Spleen (tissue), 11 donors: ENCODE data around the gene ARHGAP10. TPM values are rescaled to one million over a fixed set of nuclear protein-coding genes. Genes with fewer than 3 reads are reported as not detected.

Source experiments
- DNase-seq: peaks from one replicate; pipeline ENCODE4 v3.0.0-alpha.2; 2020
- H3K27ac ChIP-seq, 8 donors: fragments of 200-600 bp; sonication (generic) in 7 of 8; 1 replicate in 4 of 8; 2 replicates in 4 of 8; pipeline versions ENCODE4 v1.5.0 to v1.8.0; 2016 to 2021; ENCODE audit warnings: inconsistent platforms in 4 of 8, mild to moderate bottlenecking in 4 of 8, moderate library complexity in 1 of 8
- H3K27me3 ChIP-seq, 7 donors: fragments of 200-600 bp; sonication (generic) in 6 of 7; replicated peaks in 1 of 7; 1 replicate in 4 of 7; 2 replicates in 3 of 7; pipeline versions ENCODE4 v1.5.0 to v1.8.0; 2016 to 2021; ENCODE audit warnings: inconsistent platforms in 3 of 7, mild to moderate bottlenecking in 1 of 7
- H3K36me3 ChIP-seq, 6 donors: fragments of 200-600 bp; sonication (generic) in 5 of 6; 1 replicate in 4 of 6; 2 replicates in 2 of 6; pipeline versions ENCODE4 v1.5.0 to v1.8.0; 2016 to 2021; ENCODE audit warnings: inconsistent platforms in 2 of 6
- H3K4me1 ChIP-seq, 6 donors: fragments of 200-600 bp; sonication (generic) in 5 of 6; 1 replicate in 3 of 6; 2 replicates in 3 of 6; pipeline versions ENCODE4 v1.5.0 to v1.8.0; 2016 to 2021; ENCODE audit warnings: inconsistent platforms in 3 of 6
- H3K4me3 ChIP-seq, 8 donors: fragments of 200-600 bp; sonication (generic) in 7 of 8; 1 replicate in 4 of 8; 2 replicates in 4 of 8; pipeline versions ENCODE4 v1.5.0 to v1.8.0; 2016 to 2021; ENCODE audit warnings: inconsistent platforms in 4 of 8, mild to moderate bottlenecking in 4 of 8, moderate library complexity in 2 of 8
- H3K9me3 ChIP-seq, 8 donors: fragments of 200-600 bp; sonication (generic) in 7 of 8; 1 replicate in 4 of 8; 2 replicates in 4 of 8; pipeline versions ENCODE4 v1.5.0 to v1.8.0; 2016 to 2021; ENCODE audit warnings: inconsistent platforms in 4 of 8
- CTCF ChIP-seq, 11 experiments: fragments of 200-600 bp in 7 of 11; fragments of 450-650 bp in 4 of 11; sonication (generic) in 4 of 11; IDR thresholded peaks in 8 of 11; conservative IDR thresholded peaks in 3 of 11; 1 replicate in 7 of 11; 2 replicates in 4 of 11; pipeline versions ENCODE4 v1.4.0 to v1.8.0; 2016 to 2021; ENCODE audit warnings: antibody characterized with exemption in 11 of 11, inconsistent platforms in 4 of 11, mild to moderate bottlenecking in 1 of 11
- POLR2A ChIP-seq, 3 donors: fragments of 450-650 bp; IDR thresholded peaks; one replicate each; pipeline ENCODE4 v1.5.1; 2017; ENCODE audit warnings: antibody characterized with exemption in 3 of 3, mild to moderate bottlenecking in 1 of 3
- POLR2AphosphoS5 ChIP-seq, 3 donors: sonication (generic); formaldehyde crosslinking; IDR thresholded peaks; one replicate each; pipeline ENCODE4 v1.5.1; 2017; ENCODE audit warnings: antibody characterized with exemption in 3 of 3
- WGBS, 5 donors: extraction: QIAGEN DNeasy Blood & Tissue Kit in 3 of 5; methylation state at CpG; one replicate each; pipeline versions ENCODE4 v1.1.5 to v1.1.7; 2013 to 2018; 5-methylcytosine and 5-hydroxymethylcytosine counted together
- intact Hi-C: fragments of 100-400 bp; cut with DNase I; formaldehyde crosslinking; loops from one replicate; pipeline ENCODE4 v1.15.0; 2023; ENCODE audit warnings: low total_unique reads
- polyA plus RNA-seq, 3 donors: library from polyadenylated mRNA; stranded (reverse); fragments of 200-250 nt; gene quantifications; one replicate each; pipeline ENCODE4 v1.2.1, GENCODE V29; 2013
- total RNA-seq, 7 donors: library from RNA; depleted of rRNA in 3 of 7; stranded (reverse); fragments of >200 nt in 3 of 7; fragmentation: NEBNext Ultra II Directional in 4 of 7; extraction: Animal tissue kit (Norgen Biotek cat#: 25700) in 4 of 7; gene quantifications; one replicate each; pipeline versions ENCODE4 v1.1.0 to v1.2.1, GENCODE V29; 2016 to 2021
- donor health status: healthy with polysubstance abuse.
- donor health status: DM: no; HTN: no; CAD: no; lungs with moderate emphysema.
- donor health status: DM: no; HTN: no; CAD: no.
- donor health status: Bipolar disorder and iron deficiency.
- donor health status: healthy.
- donor health status: DM: no; HTN: no; CAD: no.
- donor health status: DM: yes; HTN: yes; CAD: no.

Gene ARHGAP10
- total and polyA plus RNA-seq, 10 donors = 4.0 to 35.5 (median 13.3) TPM

GRCh38 chr4:147984778-147985138, 252.9 kb downstream of the ARHGAP10 start:
- no peaks in the 10 kb centered on the region for H3K9me3 ChIP-seq
- no peak for DNase-seq
- 86 to 100% (median 93%) methylated on average over 1 to 2 of the region's 2 CpGs for WGBS, 5 donors
- TF ChIP-seq CTCF (IDR thresholded peaks at IDR 0.05 in 8 of 11, conservative IDR thresholded peaks at IDR 0.05 in 3 of 11) (no peak), POLR2A (IDR thresholded peaks at IDR 0.05) (no peak), POLR2AphosphoS5 (IDR thresholded peaks at IDR 0.05) (no peak)
- intact Hi-C loops = no loop called here
- H3K27ac ChIP-seq = no peak overlapping the region
- no peaks in the 10 kb centered on the region for H3K36me3 ChIP-seq
- peaks cover 0 to 13% (median 0%) of the 10 kb centered on the region in 6 donors for H3K4me1 ChIP-seq
- no peaks in the 10 kb centered on the region for H3K27me3 ChIP-seq
- H3K4me3 ChIP-seq = no peak overlapping the region

GRCh38 chr4:147985376-147985775, 253.5 kb downstream of the ARHGAP10 start:
- DNase-seq = no peak
- Histone ChIP-seq H3K4me1 (peaks cover 0 to 13% (median 0%) of the 10 kb centered on the region in 6 donors), H3K9me3 (no peaks in the 10 kb centered on the region), H3K36me3 (no peaks in the 10 kb centered on the region), H3K4me3 (no peak overlapping the region), H3K27me3 (no peaks in the 10 kb centered on the region), H3K27ac (no peak overlapping the region)
- no peak for TF ChIP-seq POLR2A (IDR thresholded peaks at IDR 0.05)
- TF ChIP-seq POLR2AphosphoS5 (IDR thresholded peaks at IDR 0.05) = no peak
- no peak for TF ChIP-seq CTCF (IDR thresholded peaks at IDR 0.05 in 8 of 11, conservative IDR thresholded peaks at IDR 0.05 in 3 of 11)
- intact Hi-C loops = no loop called here
- 83 to 97% (median 90%) methylated on average over 3 of the region's 3 CpGs for WGBS, 5 donors

- no peaks in the 10 kb centered on the region for H3K36me3 ChIP-seq
- H3K27me3 ChIP-seq = no peaks in the 10 kb centered on the region
- TF ChIP-seq POLR2A (IDR thresholded peaks at IDR 0.05) = no peak
- no peak for TF ChIP-seq CTCF (IDR thresholded peaks at IDR 0.05 in 8 of 11, conservative IDR thresholded peaks at IDR 0.05 in 3 of 11)
- no peak for TF ChIP-seq POLR2AphosphoS5 (IDR thresholded peaks at IDR 0.05)
- H3K4me3 ChIP-seq = no peak overlapping the region
- intact Hi-C loops = no loop called here
- no peak for DNase-seq
- no peaks in the 10 kb centered on the region for H3K9me3 ChIP-seq
- no peak overlapping the region for H3K27ac ChIP-seq
- peaks cover 0 to 7% (median 0%) of the 10 kb centered on the region in 6 donors for H3K4me1 ChIP-seq
- 39 to 52% (median 47%) methylated on average over 4 of the region's 4 CpGs for WGBS, 5 donors
Measured at GRCh38 chr4:147987252-147987651, 255.4 kb downstream of the ARHGAP10 start.

GRCh38 chr4:147991543-147992283, 259.8 kb downstream of the ARHGAP10 start:
- TF ChIP-seq POLR2AphosphoS5 (IDR thresholded peaks at IDR 0.05) (no peak), CTCF (IDR thresholded peaks at IDR 0.05 in 8 of 11, conservative IDR thresholded peaks at IDR 0.05 in 3 of 11) (no peak), POLR2A (IDR thresholded peaks at IDR 0.05) (no peak)
- H3K36me3 ChIP-seq = no peaks in the 10 kb centered on the region
- no peak overlapping the region for H3K27ac ChIP-seq
- intact Hi-C loops = no loop called here
- 82 to 86% (median 83%) methylated on average over 11 of the region's 11 CpGs for WGBS, 5 donors
- no peak overlapping the region for H3K4me3 ChIP-seq
- H3K9me3 ChIP-seq = no peaks in the 10 kb centered on the region
- no peaks in the 10 kb centered on the region for H3K27me3 ChIP-seq
- H3K4me1 ChIP-seq = peaks cover 0 to 6% (median 0%) of the 10 kb centered on the region in 6 donors
- DNase-seq = no peak
